IPS-18c (cell line): ENCODE data around the gene HIF1AN.

Source experiments
- H3K4me3 ChIP-seq: 2 replicates; pipeline ENCODE4 v1.7.0; 2013; ENCODE audit warnings: low read depth, mild to moderate bottlenecking, low read length, moderate library complexity; ENCODE audit not compliant: insufficient read depth
- H3K9me3 ChIP-seq: one replicate; pipeline ENCODE4 v1.6.1; 2013; ENCODE audit warnings: mild to moderate bottlenecking, low read length, moderate library complexity; ENCODE audit not compliant: control insufficient read depth, insufficient read depth

Gene HIF1AN

DNA sequence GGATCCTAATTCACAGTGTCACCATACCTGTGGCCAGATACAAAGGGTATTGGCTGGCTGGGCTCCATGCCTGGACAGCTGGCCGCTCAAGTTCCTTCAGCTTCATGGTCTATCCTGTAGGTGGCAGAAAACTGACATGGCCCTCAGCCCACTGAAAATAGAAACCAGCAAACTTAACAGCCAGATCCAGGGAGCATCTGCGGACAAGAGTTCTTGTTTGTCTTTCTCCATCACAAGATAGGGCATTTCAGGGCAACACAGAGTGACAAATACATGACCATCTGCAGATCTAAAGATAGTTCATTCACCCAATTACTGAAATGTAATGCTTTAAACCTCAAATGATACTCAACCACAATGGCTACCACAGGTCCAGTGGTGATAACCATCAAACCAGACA lies 18.9 kb upstream of the HIF1AN start:
- Histone ChIP-seq H3K4me3 (no peak overlapping the region), H3K9me3 (no peaks in the 10 kb centered on the region)

DNA sequence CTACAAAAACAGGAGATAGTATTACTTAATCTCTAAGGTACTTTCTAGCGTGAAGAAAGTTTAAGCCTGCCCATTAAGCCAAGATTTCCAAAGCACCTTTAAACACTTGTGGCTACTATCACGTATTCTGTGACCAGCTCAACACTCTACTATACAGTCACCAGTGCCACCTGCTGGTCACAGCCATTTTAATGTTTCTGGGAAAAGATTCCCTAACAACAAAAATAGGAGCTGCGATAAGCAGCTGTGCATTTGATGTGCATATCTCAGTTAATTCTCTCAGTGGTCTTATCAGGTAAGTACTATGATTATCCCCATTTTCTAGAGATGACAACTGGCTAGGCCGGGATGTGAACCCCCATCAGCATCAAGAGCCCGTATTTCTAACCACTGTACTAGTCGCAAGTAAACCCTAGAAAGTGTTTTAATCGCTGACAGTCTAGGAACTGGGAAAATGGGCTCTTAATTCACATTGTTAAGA lies 16.9 kb upstream of the HIF1AN start:
- Histone ChIP-seq H3K9me3 (no peaks in the 10 kb centered on the region), H3K4me3 (peak overlapping the region; percentile 37; the same call in 1 of the 2 replicates)

DNA sequence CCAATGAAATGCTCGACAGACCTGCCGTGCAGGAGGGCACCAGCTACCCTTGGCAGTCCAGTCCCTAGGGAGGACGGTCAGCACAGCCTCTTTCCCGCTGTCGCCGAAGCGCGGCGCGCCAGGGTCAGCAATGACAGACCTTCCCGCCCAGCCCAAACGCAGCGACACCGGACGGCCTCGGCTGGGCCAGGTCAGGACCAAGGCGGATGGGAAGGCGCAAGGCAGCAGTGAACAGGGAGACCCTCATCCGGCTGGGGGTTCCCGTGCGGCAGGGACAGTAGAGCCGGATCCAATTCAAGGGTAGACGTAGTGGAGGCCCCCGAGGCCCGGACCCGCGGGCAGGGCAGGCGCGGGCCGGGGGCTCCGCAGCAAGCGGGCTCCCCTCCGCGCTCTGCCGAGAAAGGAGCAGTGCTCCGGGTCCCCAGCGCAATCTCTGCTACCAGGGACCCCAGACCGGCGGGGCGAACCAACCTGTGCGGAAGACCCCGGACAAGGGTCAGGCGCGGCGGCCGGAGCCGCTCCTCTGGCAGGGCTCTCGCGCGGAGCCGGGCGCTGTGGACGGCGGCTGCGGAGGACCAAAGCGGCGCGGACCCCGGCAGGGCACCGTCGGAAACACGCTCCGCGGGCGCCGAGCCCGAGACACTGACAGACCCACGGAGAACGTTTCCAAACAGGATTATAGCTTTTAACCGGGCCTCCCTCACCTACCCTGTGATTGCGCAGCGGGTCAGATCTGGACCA lies 16.3 kb upstream of the HIF1AN start, which contains the start of gene SEC31B:
Gene SEC31B (minus strand): TSS at position 551 of the 741 bp plus-strand sequence. CDS start 2,909 bp downstream, outside the sequence.
- H3K4me3 ChIP-seq: peak within 1 kb of the TSS; percentile 37

GRCh38 chr10:100520811-100521210 lies 14.9 kb upstream of the HIF1AN start:
- H3K9me3 ChIP-seq: no peaks in the 10 kb centered on the region
- H3K4me3 ChIP-seq: no peak overlapping the region

More for the DNA sequence above, 16.3 kb upstream of the HIF1AN start, which contains the start of gene SEC31B:
- H3K9me3 ChIP-seq: no peaks in the 10 kb centered on the region

- no peaks in the 10 kb centered on the region for H3K9me3 ChIP-seq
- H3K4me3 ChIP-seq: no peak overlapping the region
These were observed 13.5 kb upstream of the HIF1AN start for GRCh38 chr10:100522107-100522801.

DNA sequence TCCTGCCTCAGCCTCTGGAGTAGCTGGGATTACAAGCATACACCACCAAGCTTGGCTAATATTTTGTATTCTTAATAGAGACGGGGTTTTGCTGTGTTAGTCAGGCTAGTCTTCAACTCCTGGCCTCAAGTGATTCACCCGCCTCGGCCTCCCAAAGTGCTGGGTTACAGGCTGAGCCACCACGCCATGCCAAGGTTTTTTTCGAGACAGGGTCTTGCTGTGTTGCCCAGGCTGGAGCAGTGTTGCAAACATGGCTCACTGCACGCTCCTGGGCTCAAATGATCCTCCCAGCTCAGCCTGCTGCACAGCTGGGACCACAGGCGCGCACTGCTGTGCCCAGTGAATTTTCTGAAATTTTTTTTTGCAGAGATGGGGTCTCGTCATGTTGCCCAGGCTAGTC lies 12.8 kb upstream of the HIF1AN start:
- H3K4me3 ChIP-seq: no peak overlapping the region
- no peaks in the 10 kb centered on the region for H3K9me3 ChIP-seq

- Histone ChIP-seq H3K9me3 (no peaks in the 10 kb centered on the region), H3K4me3 (no peak overlapping the region)
These were observed 11.5 kb upstream of the HIF1AN start for GRCh38 chr10:100524206-100524605.

- H3K4me3 ChIP-seq: no peak overlapping the region
- no peaks in the 10 kb centered on the region for H3K9me3 ChIP-seq
These were observed 11.1 kb upstream of the HIF1AN start for GRCh38 chr10:100524638-100525037.

DNA sequence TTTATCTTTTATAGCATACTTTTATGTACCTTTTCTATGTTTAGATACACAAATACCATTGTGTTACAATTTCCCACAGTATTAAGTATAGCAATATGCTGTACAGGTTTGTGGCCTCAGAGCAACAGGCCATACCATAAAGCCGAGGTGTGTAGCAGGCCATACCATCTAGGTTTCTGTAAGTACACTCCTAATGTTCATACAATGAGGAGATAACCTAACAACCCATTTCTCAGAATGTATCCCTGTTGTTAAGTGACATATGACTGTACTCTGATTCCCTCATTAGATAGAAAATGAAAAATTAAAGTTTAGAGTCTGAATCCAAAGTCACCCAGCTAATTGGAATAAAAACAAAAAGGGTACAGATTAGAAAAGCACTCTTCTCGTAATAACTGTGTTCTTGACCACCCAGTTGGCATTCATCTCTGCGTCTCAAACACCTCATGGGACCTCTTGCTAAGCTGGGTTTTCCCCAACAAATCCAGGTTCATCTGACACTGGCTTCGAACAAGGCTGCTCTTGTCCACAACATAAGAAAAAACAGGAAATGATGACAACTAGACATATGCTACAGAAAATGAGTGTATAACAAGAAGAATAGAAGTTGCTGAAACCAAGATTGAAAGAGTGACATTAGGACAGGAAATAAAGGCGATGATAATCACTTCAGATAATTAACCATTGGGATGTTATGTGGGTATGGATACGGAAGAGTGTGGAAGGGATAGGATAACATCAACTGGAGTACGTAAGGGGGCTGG lies 7.4 kb upstream of the HIF1AN start:
- H3K4me3 ChIP-seq: peak overlapping the region; percentile 92
- H3K9me3 ChIP-seq: no peaks in the 10 kb centered on the region

GRCh38 chr10:100528921-100529474 lies 6.7 kb upstream of the HIF1AN start:
- no peaks in the 10 kb centered on the region for H3K9me3 ChIP-seq

DNA sequence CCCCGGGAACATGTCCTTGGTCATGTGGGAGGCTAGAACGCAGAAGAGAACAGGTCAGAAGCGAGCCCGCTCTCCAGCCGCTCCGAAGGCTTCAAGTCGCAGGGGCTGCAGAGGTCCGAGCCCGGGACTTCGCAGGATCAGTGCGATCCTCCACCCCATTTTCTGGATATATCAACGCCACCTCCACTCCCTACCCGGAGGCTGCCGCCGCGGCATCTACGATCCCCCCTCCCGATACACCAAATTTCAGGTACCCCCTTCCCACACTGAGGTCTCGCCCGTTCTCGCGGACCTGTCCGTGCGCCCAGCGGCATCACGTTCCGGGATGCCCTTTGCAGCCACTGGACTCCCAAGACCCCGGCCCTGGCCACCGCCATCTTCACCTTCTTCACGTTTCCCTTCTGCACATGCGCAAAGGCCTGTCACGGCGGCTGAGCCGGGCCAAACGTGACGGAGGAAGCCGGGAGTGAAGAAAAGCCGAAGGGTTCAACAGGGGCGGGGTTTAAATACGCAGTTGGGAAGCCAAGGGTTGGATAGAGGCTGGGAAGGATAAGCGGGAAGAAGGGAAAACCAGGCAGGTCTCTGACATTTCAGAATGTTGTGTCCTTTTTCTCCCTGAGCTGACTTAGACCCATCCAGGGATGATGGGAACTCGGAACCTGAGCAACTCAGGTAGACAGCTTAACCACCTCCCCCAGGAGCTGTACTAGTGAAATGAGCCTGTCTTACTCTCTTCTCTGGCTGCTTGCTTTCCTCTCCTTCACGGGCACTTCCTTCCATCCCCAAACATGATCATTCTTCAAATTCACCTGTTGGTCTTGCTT lies 6.1 kb upstream of the HIF1AN start, which contains the start of gene NDUFB8:
Gene NDUFB8 (minus strand): TSS at position 397 of the 824 bp plus-strand sequence. CDS start 20 bp downstream, at position 377.
- Histone ChIP-seq H3K9me3 (no peaks in the 10 kb centered on the region), H3K4me3 (peak within 1 kb of the TSS; percentile 92)

More at GRCh38 chr10:100528921-100529474, 6.7 kb upstream of the HIF1AN start:
- H3K4me3 ChIP-seq: peak overlapping the region; percentile 92

GRCh38 chr10:100531761-100532160 lies 4.0 kb upstream of the HIF1AN start:
- no peak overlapping the region for H3K4me3 ChIP-seq
- H3K9me3 ChIP-seq: no peaks in the 10 kb centered on the region

- no peak overlapping the region for H3K4me3 ChIP-seq
These were observed 1.0 kb upstream of the HIF1AN start for GRCh38 chr10:100534726-100535125.

DNA sequence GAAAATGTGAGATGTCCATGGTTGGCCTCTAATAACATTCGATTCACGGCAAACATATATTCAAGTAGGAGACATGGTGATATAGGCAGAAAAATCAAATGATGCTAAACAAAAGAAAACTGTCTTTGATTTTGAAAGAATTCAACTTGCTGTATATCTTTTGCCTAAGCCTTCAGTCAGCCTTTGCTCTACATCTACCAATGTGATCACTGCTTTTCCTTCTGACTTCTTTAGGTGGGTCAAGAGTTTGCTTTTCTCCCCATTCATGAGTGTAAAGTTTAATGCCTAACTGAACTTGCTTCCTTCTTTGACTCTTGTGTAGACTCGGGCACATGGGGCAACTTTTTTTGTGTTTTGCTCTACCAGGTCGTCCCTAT lies 417 bp upstream of the HIF1AN start:
- H3K9me3 ChIP-seq: no peaks in the 10 kb centered on the region
- H3K4me3 ChIP-seq: no peak overlapping the region

More at GRCh38 chr10:100534726-100535125, 1.0 kb upstream of the HIF1AN start:
- H3K9me3 ChIP-seq: no peaks in the 10 kb centered on the region

DNA sequence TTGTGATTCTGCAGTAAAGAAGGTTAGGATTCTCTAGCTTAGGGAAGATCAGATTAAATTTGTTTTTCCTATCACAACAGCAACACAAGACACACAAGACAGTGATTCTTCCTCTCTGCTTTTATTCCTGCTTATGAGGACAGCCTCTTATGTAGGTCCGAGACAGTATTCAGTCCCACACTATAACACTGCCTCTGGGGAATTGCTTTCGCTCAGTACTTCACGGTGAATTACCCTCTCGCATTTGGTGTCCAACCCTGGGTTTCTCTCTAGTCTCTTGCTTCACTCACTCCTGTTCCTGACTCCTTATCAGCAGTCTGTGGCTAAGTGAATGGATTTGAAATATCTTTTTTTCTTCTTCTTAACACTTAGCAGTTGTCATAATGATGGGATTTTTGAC lies 1.7 kb downstream of the HIF1AN start:
- H3K4me3 ChIP-seq: no peak overlapping the region
- no peaks in the 10 kb centered on the region for H3K9me3 ChIP-seq

- Histone ChIP-seq H3K4me3 (no peak overlapping the region), H3K9me3 (no peaks in the 10 kb centered on the region)
These were observed 9.2 kb downstream of the HIF1AN start for GRCh38 chr10:100544950-100545349.
